GM12891 (cell line): ENCODE results near the gene PIK3AP1.

Experiments used
- POLR2A ChIP-seq: IDR thresholded peaks from 2 replicates; pipeline ENCODE4 v1.6.1; 2011; ENCODE audit warnings: low read depth, low read length, control low read depth
- SPI1 ChIP-seq: IDR thresholded peaks from 2 replicates; pipeline ENCODE4 v1.6.1; 2011; ENCODE audit warnings: low read depth, low read length, control low read depth

DNA sequence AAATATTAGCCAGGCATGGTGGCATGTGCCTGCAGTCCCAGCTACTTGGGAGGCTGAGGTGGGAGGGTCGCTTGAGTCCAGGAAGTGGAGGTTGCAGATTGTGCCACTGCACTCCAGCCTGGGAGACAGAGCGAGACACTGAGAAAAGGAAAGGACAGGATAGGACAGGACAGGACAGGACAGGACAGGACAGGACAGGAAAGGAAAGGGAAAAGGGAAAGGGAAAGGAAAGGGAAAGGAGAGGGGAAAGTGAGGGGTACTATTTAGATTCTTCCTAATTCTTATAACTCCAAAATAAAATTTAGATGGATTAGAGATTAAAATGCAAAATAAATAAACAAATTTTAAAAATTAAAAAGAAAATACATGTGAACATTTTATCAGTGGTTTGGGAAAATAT is 58.7 kb downstream of the PIK3AP1 start:
- no peak for TF ChIP-seq POLR2A
- no peak for TF ChIP-seq SPI1
